ENCODE results near the gene CYRIA.

CYRIA gene

GRCh38 chr2:16683576-16683975, 17.9 kb upstream of the CYRIA start:
- DNase-seq (ENCODE audit: low read depth) = no peak
- TF ChIP-seq, protein P1, sequence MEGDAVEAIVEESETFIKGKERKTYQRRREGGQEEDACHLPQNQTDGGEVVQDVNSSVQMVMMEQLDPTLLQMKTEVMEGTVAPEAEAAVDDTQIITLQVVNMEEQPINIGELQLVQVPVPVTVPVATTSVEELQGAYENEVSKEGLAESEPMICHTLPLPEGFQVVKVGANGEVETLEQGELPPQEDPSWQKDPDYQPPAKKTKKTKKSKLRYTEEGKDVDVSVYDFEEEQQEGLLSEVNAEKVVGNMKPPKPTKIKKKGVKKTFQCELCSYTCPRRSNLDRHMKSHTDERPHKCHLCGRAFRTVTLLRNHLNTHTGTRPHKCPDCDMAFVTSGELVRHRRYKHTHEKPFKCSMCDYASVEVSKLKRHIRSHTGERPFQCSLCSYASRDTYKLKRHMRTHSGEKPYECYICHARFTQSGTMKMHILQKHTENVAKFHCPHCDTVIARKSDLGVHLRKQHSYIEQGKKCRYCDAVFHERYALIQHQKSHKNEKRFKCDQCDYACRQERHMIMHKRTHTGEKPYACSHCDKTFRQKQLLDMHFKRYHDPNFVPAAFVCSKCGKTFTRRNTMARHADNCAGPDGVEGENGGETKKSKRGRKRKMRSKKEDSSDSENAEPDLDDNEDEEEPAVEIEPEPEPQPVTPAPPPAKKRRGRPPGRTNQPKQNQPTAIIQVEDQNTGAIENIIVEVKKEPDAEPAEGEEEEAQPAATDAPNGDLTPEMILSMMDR (conservative IDR thresholded peaks at IDR 0.05; ENCODE audit: low read depth, low read length) = no peak
- H3K4me3 ChIP-seq (ENCODE audit: low read depth, low read length) = no peak overlapping the region

GRCh38 chr2:16682431-16683118, 16.9 kb upstream of the CYRIA start:
- no peak for DNase-seq (ENCODE audit: low read depth)
- H3K4me3 ChIP-seq (ENCODE audit: low read depth, low read length) = no peak overlapping the region
- TF ChIP-seq, protein P1 (conservative IDR thresholded peaks at IDR 0.05; ENCODE audit: low read depth, low read length) = no peak

GRCh38 chr2:16680781-16681180, 15.1 kb upstream of the CYRIA start:
- H3K4me3 ChIP-seq (ENCODE audit: low read depth, low read length) = no peak overlapping the region
- TF ChIP-seq, protein P1 (conservative IDR thresholded peaks at IDR 0.05; ENCODE audit: low read depth, low read length) = no peak
- DNase-seq (ENCODE audit: low read depth) = no peak

DNA sequence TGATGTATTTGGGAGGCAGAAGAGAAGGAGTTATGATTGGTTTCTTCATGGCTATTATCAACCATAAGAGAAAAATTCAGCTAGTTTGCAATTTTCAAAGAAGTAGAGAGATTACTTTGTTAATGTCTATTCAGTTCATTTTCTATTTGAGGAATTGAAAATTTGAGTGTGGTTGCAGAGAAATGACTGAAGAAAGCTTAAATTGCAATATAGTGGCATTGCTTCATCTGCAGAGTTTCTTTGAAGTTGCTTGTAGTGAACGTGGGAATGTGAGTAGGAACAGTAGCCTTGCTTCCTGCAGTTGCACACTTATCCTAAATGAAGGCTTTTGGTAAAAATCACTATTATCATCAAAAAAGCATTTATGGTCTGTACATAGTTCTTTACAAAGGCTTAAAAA, 14.7 kb upstream of the CYRIA start:
- TF ChIP-seq, protein P1 (conservative IDR thresholded peaks at IDR 0.05; ENCODE audit: low read depth, low read length) = no peak
- DNase-seq (ENCODE audit: low read depth) = no peak
- no peak overlapping the region for H3K4me3 ChIP-seq (ENCODE audit: low read depth, low read length)

- no peak for DNase-seq (ENCODE audit: low read depth)
- TF ChIP-seq, protein P1 (conservative IDR thresholded peaks at IDR 0.05; ENCODE audit: low read depth, low read length) = no peak
These were observed 13.3 kb upstream of the CYRIA start for GRCh38 chr2:16678964-16679363.

GRCh38 chr2:16677875-16678274, 12.2 kb upstream of the CYRIA start:
- H3K4me3 ChIP-seq (ENCODE audit: low read depth, low read length) = no peak overlapping the region
- TF ChIP-seq, protein P1 (conservative IDR thresholded peaks at IDR 0.05; ENCODE audit: low read depth, low read length) = no peak
- DNase-seq (ENCODE audit: low read depth) = no peak

More at GRCh38 chr2:16678964-16679363, 13.3 kb upstream of the CYRIA start:
- no peak overlapping the region for H3K4me3 ChIP-seq (ENCODE audit: low read depth, low read length)

DNA sequence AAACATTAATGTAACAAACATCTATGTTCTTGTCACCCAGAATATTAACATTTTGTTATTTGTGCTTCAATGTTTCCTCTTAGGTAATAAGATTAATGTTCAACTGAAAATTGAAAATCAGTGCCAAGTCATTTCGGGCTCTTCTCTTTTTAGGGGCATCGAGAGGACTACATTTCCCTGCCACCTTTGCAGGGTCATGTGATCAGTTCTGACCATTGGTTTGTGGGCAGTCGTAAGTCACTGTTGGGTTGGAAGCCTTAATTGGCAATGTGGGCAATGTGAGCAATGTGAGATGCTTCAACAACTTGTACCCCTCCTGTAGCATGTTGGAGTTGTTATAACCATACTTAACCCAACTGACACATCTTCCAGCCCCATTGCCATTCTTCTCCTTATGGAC, 10.1 kb upstream of the CYRIA start:
- TF ChIP-seq, protein P1 (conservative IDR thresholded peaks at IDR 0.05; ENCODE audit: low read depth, low read length) = no peak
- H3K4me3 ChIP-seq (ENCODE audit: low read depth, low read length) = no peak overlapping the region
- no peak for DNase-seq (ENCODE audit: low read depth)

All from choroid plexus epithelial cell (primary cell).